ENCODE data around the gene TM9SF4.

Gene TM9SF4

DNA sequence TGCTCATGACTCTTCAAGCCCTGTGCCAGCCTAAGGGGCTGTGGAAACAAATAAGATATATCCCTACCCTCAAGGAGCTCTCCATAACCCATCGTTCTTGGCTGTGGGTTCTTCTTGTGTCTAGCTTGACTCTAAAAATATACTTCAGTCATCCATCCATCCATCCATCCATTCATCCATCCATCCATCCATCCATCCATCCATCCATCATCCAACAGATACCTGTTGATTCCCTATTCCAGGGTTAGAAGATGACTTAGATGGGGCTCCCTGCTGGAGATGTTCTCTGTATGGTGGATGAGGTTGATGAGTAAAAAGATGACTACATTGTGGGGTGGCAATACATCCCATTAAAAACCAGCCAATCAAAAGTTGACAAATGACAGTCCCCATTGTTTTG, 34.0 kb upstream of the TM9SF4 start:
- H3K4me3 ChIP-seq (ENCODE audit: low read length), result no peak overlapping the region
- peaks cover 3% of the 10 kb centered on the region for H3K27me3 ChIP-seq (ENCODE audit: control insufficient read depth, insufficient read depth, low read length)
- no peaks in the 10 kb centered on the region for H3K4me1 ChIP-seq (ENCODE audit: control insufficient read depth, insufficient read depth, low read length)
- no peaks in the 10 kb centered on the region for H3K9me3 ChIP-seq (ENCODE audit: control insufficient read depth, low read length)
- no peaks in the 10 kb centered on the region for H3K36me3 ChIP-seq (ENCODE audit: control insufficient read depth, insufficient read depth, low read length)
- no peak overlapping the region for H3K9ac ChIP-seq (ENCODE audit: low read length)

- H3K4me1 ChIP-seq (ENCODE audit: control insufficient read depth, insufficient read depth, low read length), result no peaks in the 10 kb centered on the region
- no peaks in the 10 kb centered on the region for H3K9me3 ChIP-seq (ENCODE audit: control insufficient read depth, low read length)
- no peak overlapping the region for H3K9ac ChIP-seq (ENCODE audit: low read length)
- H3K4me3 ChIP-seq (ENCODE audit: low read length), result no peak overlapping the region
- no peaks in the 10 kb centered on the region for H3K36me3 ChIP-seq (ENCODE audit: control insufficient read depth, insufficient read depth, low read length)
- H3K27me3 ChIP-seq (ENCODE audit: control insufficient read depth, insufficient read depth, low read length), result peaks cover 3% of the 10 kb centered on the region
These were observed 32.3 kb upstream of the TM9SF4 start for GRCh38 chr20:32077190-32077589.

GRCh38 chr20:32078322-32078721, 31.2 kb upstream of the TM9SF4 start:
- H3K4me1 ChIP-seq (ENCODE audit: control insufficient read depth, insufficient read depth, low read length), result no peaks in the 10 kb centered on the region
- no peak overlapping the region for H3K4me3 ChIP-seq (ENCODE audit: low read length)
- H3K36me3 ChIP-seq (ENCODE audit: control insufficient read depth, insufficient read depth, low read length), result no peaks in the 10 kb centered on the region
- peaks cover 3% of the 10 kb centered on the region for H3K27me3 ChIP-seq (ENCODE audit: control insufficient read depth, insufficient read depth, low read length)
- H3K9me3 ChIP-seq (ENCODE audit: control insufficient read depth, low read length), result no peaks in the 10 kb centered on the region
- H3K9ac ChIP-seq (ENCODE audit: low read length), result no peak overlapping the region

- Histone ChIP-seq H3K36me3 (ENCODE audit: control insufficient read depth, insufficient read depth, low read length) (no peaks in the 10 kb centered on the region), H3K9me3 (ENCODE audit: control insufficient read depth, low read length) (no peaks in the 10 kb centered on the region), H3K27me3 (ENCODE audit: control insufficient read depth, insufficient read depth, low read length) (peaks cover 3% of the 10 kb centered on the region), H3K4me1 (ENCODE audit: control insufficient read depth, insufficient read depth, low read length) (no peaks in the 10 kb centered on the region), H3K4me3 (ENCODE audit: low read length) (no peak overlapping the region), H3K9ac (ENCODE audit: low read length) (no peak overlapping the region)
These were observed 30.7 kb upstream of the TM9SF4 start for GRCh38 chr20:32078791-32079190.

- H3K4me1 ChIP-seq (ENCODE audit: control insufficient read depth, insufficient read depth, low read length), result no peaks in the 10 kb centered on the region
- no peak overlapping the region for H3K4me3 ChIP-seq (ENCODE audit: low read length)
- no peaks in the 10 kb centered on the region for H3K9me3 ChIP-seq (ENCODE audit: control insufficient read depth, low read length)
- H3K36me3 ChIP-seq (ENCODE audit: control insufficient read depth, insufficient read depth, low read length), result no peaks in the 10 kb centered on the region
- H3K9ac ChIP-seq (ENCODE audit: low read length), result no peak overlapping the region
- H3K27me3 ChIP-seq (ENCODE audit: control insufficient read depth, insufficient read depth, low read length), result peaks cover 3% of the 10 kb centered on the region
These were observed 29.8 kb upstream of the TM9SF4 start for GRCh38 chr20:32079655-32080109.

DNA sequence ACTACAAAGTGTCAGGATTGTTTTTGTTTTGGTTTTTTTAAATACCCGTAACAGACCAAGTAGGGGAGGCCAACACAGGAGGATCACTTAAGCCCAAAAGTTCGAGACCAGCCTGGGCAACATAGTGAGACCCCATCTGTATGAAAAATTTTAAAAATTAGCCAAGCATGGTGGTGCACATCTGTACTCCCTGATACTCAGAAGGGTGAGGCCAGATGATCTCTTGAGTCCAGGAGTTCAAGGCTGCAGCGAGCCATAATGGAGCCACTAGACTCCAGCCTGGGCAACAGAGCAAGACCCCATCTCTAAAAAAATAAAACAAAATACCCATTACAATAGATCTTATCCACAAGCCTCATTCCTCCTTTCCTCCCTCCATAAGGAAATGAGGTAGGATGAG, 28.7 kb upstream of the TM9SF4 start:
- H3K36me3 ChIP-seq (ENCODE audit: control insufficient read depth, insufficient read depth, low read length), result no peaks in the 10 kb centered on the region
- no peaks in the 10 kb centered on the region for H3K9me3 ChIP-seq (ENCODE audit: control insufficient read depth, low read length)
- H3K4me3 ChIP-seq (ENCODE audit: low read length), result no peak overlapping the region
- H3K9ac ChIP-seq (ENCODE audit: low read length), result no peak overlapping the region
- no peaks in the 10 kb centered on the region for H3K4me1 ChIP-seq (ENCODE audit: control insufficient read depth, insufficient read depth, low read length)
- H3K27me3 ChIP-seq (ENCODE audit: control insufficient read depth, insufficient read depth, low read length), result peaks cover 3% of the 10 kb centered on the region

GRCh38 chr20:32083469-32083868, 26.0 kb upstream of the TM9SF4 start:
- Histone ChIP-seq H3K27me3 (ENCODE audit: control insufficient read depth, insufficient read depth, low read length) (peaks cover 3% of the 10 kb centered on the region), H3K4me3 (ENCODE audit: low read length) (no peak overlapping the region), H3K36me3 (ENCODE audit: control insufficient read depth, insufficient read depth, low read length) (no peaks in the 10 kb centered on the region), H3K9me3 (ENCODE audit: control insufficient read depth, low read length) (no peaks in the 10 kb centered on the region), H3K4me1 (ENCODE audit: control insufficient read depth, insufficient read depth, low read length) (no peaks in the 10 kb centered on the region), H3K9ac (ENCODE audit: low read length) (no peak overlapping the region)

- no peaks in the 10 kb centered on the region for H3K36me3 ChIP-seq (ENCODE audit: control insufficient read depth, insufficient read depth, low read length)
- no peak overlapping the region for H3K9ac ChIP-seq (ENCODE audit: low read length)
- H3K4me1 ChIP-seq (ENCODE audit: control insufficient read depth, insufficient read depth, low read length), result no peaks in the 10 kb centered on the region
- H3K9me3 ChIP-seq (ENCODE audit: control insufficient read depth, low read length), result no peaks in the 10 kb centered on the region
- H3K27me3 ChIP-seq (ENCODE audit: control insufficient read depth, insufficient read depth, low read length), result peaks cover 3% of the 10 kb centered on the region
- H3K4me3 ChIP-seq (ENCODE audit: low read length), result no peak overlapping the region
These were observed 22.4 kb upstream of the TM9SF4 start for GRCh38 chr20:32087070-32087469.

GRCh38 chr20:32088759-32089158, 20.8 kb upstream of the TM9SF4 start:
- H3K9me3 ChIP-seq (ENCODE audit: control insufficient read depth, low read length), result no peaks in the 10 kb centered on the region

DNA sequence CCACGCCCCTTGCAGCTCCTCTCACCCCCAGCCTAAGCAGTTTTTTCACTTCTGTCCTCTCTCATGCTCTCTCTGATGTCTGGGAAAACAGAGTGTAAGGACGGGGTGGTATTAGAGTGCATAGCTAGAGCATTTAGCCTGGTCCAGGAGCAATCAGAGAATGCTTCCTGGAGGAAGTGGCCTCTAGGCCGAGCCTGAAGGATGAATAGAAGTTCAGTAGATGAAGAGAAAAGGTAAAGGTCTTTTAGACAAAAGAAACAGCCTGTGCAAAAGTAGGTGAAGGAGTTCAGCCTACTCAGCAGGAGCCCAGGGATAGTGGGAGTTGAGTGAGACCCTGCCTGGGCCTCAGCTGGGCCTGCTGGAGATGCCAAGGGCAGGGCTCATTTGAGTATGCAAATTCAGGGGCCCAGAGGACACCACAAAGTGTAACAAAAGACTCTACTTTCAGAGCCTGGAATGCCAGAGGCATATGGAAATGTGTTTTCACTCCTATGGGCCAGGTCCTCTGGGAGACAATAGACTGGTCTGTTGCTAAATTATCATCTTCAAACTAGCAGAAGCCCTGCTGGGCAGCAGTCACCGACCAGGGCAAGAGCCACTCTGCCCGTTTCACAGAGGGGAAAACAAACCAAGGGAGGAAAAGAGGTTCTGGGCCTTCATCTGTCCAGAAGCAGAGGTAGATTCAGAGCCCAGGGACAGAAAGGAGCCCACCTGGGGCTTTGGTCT, 19.7 kb upstream of the TM9SF4 start:
- H3K9me3 ChIP-seq (ENCODE audit: control insufficient read depth, low read length), result no peaks in the 10 kb centered on the region
- no peak overlapping the region for H3K9ac ChIP-seq (ENCODE audit: low read length)
- H3K27me3 ChIP-seq (ENCODE audit: control insufficient read depth, insufficient read depth, low read length), result peaks cover 11% of the 10 kb centered on the region
- no peak overlapping the region for H3K4me3 ChIP-seq (ENCODE audit: low read length)
- H3K36me3 ChIP-seq (ENCODE audit: control insufficient read depth, insufficient read depth, low read length), result no peaks in the 10 kb centered on the region
- no peaks in the 10 kb centered on the region for H3K4me1 ChIP-seq (ENCODE audit: control insufficient read depth, insufficient read depth, low read length)

More at GRCh38 chr20:32088759-32089158, 20.8 kb upstream of the TM9SF4 start:
- Histone ChIP-seq H3K4me3 (ENCODE audit: low read length) (no peak overlapping the region), H3K27me3 (ENCODE audit: control insufficient read depth, insufficient read depth, low read length) (peaks cover 4% of the 10 kb centered on the region), H3K36me3 (ENCODE audit: control insufficient read depth, insufficient read depth, low read length) (no peaks in the 10 kb centered on the region), H3K9ac (ENCODE audit: low read length) (no peak overlapping the region), H3K4me1 (ENCODE audit: control insufficient read depth, insufficient read depth, low read length) (no peaks in the 10 kb centered on the region)

- Histone ChIP-seq H3K27me3 (ENCODE audit: control insufficient read depth, insufficient read depth, low read length) (peaks cover 11% of the 10 kb centered on the region), H3K4me3 (ENCODE audit: low read length) (no peak overlapping the region), H3K9ac (ENCODE audit: low read length) (no peak overlapping the region), H3K4me1 (ENCODE audit: control insufficient read depth, insufficient read depth, low read length) (no peaks in the 10 kb centered on the region), H3K9me3 (ENCODE audit: control insufficient read depth, low read length) (no peaks in the 10 kb centered on the region), H3K36me3 (ENCODE audit: control insufficient read depth, insufficient read depth, low read length) (no peaks in the 10 kb centered on the region)
These were observed 17.6 kb upstream of the TM9SF4 start for GRCh38 chr20:32091888-32092346.

GRCh38 chr20:32098786-32099185, 10.7 kb upstream of the TM9SF4 start:
- H3K36me3 ChIP-seq (ENCODE audit: control insufficient read depth, insufficient read depth, low read length), result no peaks in the 10 kb centered on the region
- H3K4me3 ChIP-seq (ENCODE audit: low read length), result no peak overlapping the region

More at GRCh38 chr20:32098786-32099185, 10.7 kb upstream of the TM9SF4 start:
- H3K9ac ChIP-seq (ENCODE audit: low read length), result no peak overlapping the region
- no peaks in the 10 kb centered on the region for H3K9me3 ChIP-seq (ENCODE audit: control insufficient read depth, low read length)
- no peaks in the 10 kb centered on the region for H3K4me1 ChIP-seq (ENCODE audit: control insufficient read depth, insufficient read depth, low read length)
- H3K27me3 ChIP-seq (ENCODE audit: control insufficient read depth, insufficient read depth, low read length), result peaks cover 6% of the 10 kb centered on the region

Measured in mucosa of stomach (tissue), 1 donor.